GM12864 (cell line): ENCODE measurements around the gene ADAMTS14.

Source experiments
- DNase-seq: peaks from one replicate; pipeline ENCODE4 v3.0.0-alpha.2; 2011; ENCODE audit warnings: low read depth
- H3K4me3 ChIP-seq: 2 replicates; pipeline ENCODE4 v1.5.1; 2011; ENCODE audit warnings: mild to moderate bottlenecking, low read depth, low read length, control low read depth
- CTCF ChIP-seq: IDR thresholded peaks from 2 replicates; pipeline ENCODE4 v1.5.1; 2011; ENCODE audit warnings: low read depth, mild to moderate bottlenecking, moderate library complexity, low read length, control low read depth, inconsistent platforms; ENCODE audit errors: missing control alignments

The ADAMTS14 gene

GRCh38 chr10:70809726-70810125 lies 137.4 kb downstream of the ADAMTS14 start:
- TF ChIP-seq CTCF: no peak
- H3K4me3 ChIP-seq: no peak overlapping the region
- DNase-seq: no peak

- no peak for DNase-seq
- H3K4me3 ChIP-seq: no peak overlapping the region
These were observed 138.7 kb downstream of the ADAMTS14 start for GRCh38 chr10:70810967-70811366.

GRCh38 chr10:70811881-70812280 lies 139.6 kb downstream of the ADAMTS14 start:
- TF ChIP-seq CTCF: no peak
- no peak overlapping the region for H3K4me3 ChIP-seq
- no peak for DNase-seq

More at GRCh38 chr10:70810967-70811366, 138.7 kb downstream of the ADAMTS14 start:
- TF ChIP-seq CTCF: no peak
